HepG2 (cell line): ENCODE data around the gene CCDC57. TPM values are rescaled to one million over a fixed set of nuclear protein-coding genes. Genes with fewer than 3 reads are reported as not detected.

ENCODE experiments used
- CBX2 ChIP-seq, 2 experiments: fragments of 200-600 bp in 1 of 2; sonication (generic); formaldehyde crosslinking in 1 of 2; IDR thresholded peaks; 2 replicates each; pipeline versions ENCODE4 v1.7.0 to v1.8.1; 2018 to 2022; ENCODE audit warnings: low read depth in 2 of 2, low read length in 1 of 2, mild to moderate bottlenecking in 1 of 2, missing genetic modification reagents in 1 of 2
- CEBPZ ChIP-seq: IDR thresholded peaks from 2 replicates; pipeline ENCODE4 v1.6.1; 2012; ENCODE audit warnings: low read length, improper control_type of control experiment
- DMTF1 ChIP-seq: sonication (generic); formaldehyde crosslinking; IDR thresholded peaks from 2 replicates; pipeline ENCODE4 v1.4.0; 2020; ENCODE audit warnings: mild to moderate bottlenecking, missing genetic modification reagents
- DNMT1 ChIP-seq: sonication (generic); formaldehyde crosslinking; IDR thresholded peaks from 2 replicates; pipeline ENCODE4 v1.5.1; 2020; ENCODE audit warnings: mild to moderate bottlenecking, missing genetic modification reagents
- ELK4 ChIP-seq: sonication (generic); formaldehyde crosslinking; IDR thresholded peaks from 2 replicates; pipeline ENCODE4 v1.9.0; 2021; ENCODE audit warnings: missing genetic modification reagents, borderline replicate concordance
- GTF2F1 ChIP-seq: fragments of 150-350 bp; IDR thresholded peaks from 2 replicates; pipeline ENCODE4 v1.6.1; 2014; ENCODE audit warnings: low read length
- KLF9 ChIP-seq: IDR thresholded peaks from 2 replicates; pipeline ENCODE4 v1.6.1; 2016; ENCODE audit warnings: low read depth
- PRMT3 ChIP-seq: sonication (generic); formaldehyde crosslinking; IDR thresholded peaks from 2 replicates; pipeline ENCODE4 v1.8.1; 2022; ENCODE audit warnings: low read depth, mild to moderate bottlenecking, moderate library complexity, missing genetic modification reagents, borderline replicate concordance
- PTBP1 ChIP-seq: fragments of 200-400 bp; formaldehyde crosslinking; IDR thresholded peaks from 2 replicates; pipeline ENCODE4 v1.6.1; 2018; ENCODE audit warnings: low read length, low read depth; ENCODE audit not compliant: poor library complexity, severe bottlenecking
- STAT5B ChIP-seq: sonication (generic); formaldehyde crosslinking; IDR thresholded peaks from 2 replicates; pipeline ENCODE4 v1.4.0; 2020; ENCODE audit warnings: missing genetic modification reagents
- TMF1 ChIP-seq: sonication (generic); formaldehyde crosslinking; IDR thresholded peaks from 2 replicates; pipeline ENCODE4 v1.8.1; 2022; ENCODE audit warnings: low read depth, missing genetic modification reagents
- TSC22D2 ChIP-seq: sonication (generic); formaldehyde crosslinking; IDR thresholded peaks from 2 replicates; pipeline ENCODE4 v1.5.1; 2020; ENCODE audit warnings: missing genetic modification reagents, mild to moderate bottlenecking, borderline replicate concordance
- U2AF1 ChIP-seq: fragments of 200-400 bp; formaldehyde crosslinking; optimal IDR thresholded peaks from 2 replicates; pipeline ENCODE3; 2017; ENCODE audit warnings: mild to moderate bottlenecking, low read depth, low read length
- ZNF225 ChIP-seq: sonication (generic); formaldehyde crosslinking; IDR thresholded peaks from 2 replicates; pipeline ENCODE4 v1.4.0; 2020; ENCODE audit warnings: mild to moderate bottlenecking, missing genetic modification reagents
- ZNF317 ChIP-seq: sonication (generic); formaldehyde crosslinking; IDR thresholded peaks from 2 replicates; pipeline ENCODE4 v1.5.0; 2020; ENCODE audit warnings: mild to moderate bottlenecking, missing genetic modification reagents
- ZNF512 ChIP-seq: sonication (generic); formaldehyde crosslinking; IDR thresholded peaks from 2 replicates; pipeline ENCODE4 v1.4.0; 2020; ENCODE audit warnings: mild to moderate bottlenecking, missing genetic modification reagents
- ZNF530 ChIP-seq: sonication (generic); formaldehyde crosslinking; IDR thresholded peaks from 2 replicates; pipeline ENCODE4 v1.5.0; 2020; ENCODE audit warnings: low read depth, mild to moderate bottlenecking, missing genetic modification reagents
- ZNF576 ChIP-seq: sonication (generic); formaldehyde crosslinking; IDR thresholded peaks from 2 replicates; pipeline ENCODE4 v1.4.0; 2020; ENCODE audit warnings: mild to moderate bottlenecking, missing genetic modification reagents
- ZUFSP ChIP-seq: sonication (generic); formaldehyde crosslinking; IDR thresholded peaks from 2 replicates; pipeline ENCODE4 v1.9.0; 2021; ENCODE audit warnings: missing genetic modification reagents, mild to moderate bottlenecking, borderline replicate concordance
- polyA plus RNA-seq, 8 experiments: library from polyadenylated mRNA; depleted of rRNA in 3 of 8; stranded (reverse) in 7 of 8; unstranded in 1 of 8; fragments of >200 nt; fragmentation: Illumina TruSeq in 4 of 8; extraction: Trizol in 4 of 8; gene quantifications; 2 replicates each; pipeline versions ENCODE4 v1.2.1 to v1.2.3, GENCODE V29; 2011 to 2016; ENCODE audit warnings: low read depth in 4 of 8, missing spikeins in 1 of 8, mixed read lengths in 1 of 8; ENCODE audit not compliant: insufficient read depth in 1 of 8
- total RNA-seq, 5 experiments: library from RNA; depleted of rRNA; stranded (reverse); fragments of >200 nt; fragmentation: Illumina TruSeq; extraction: Trizol; gene quantifications; 2 replicates each; pipeline ENCODE4 v1.2.3, GENCODE V29; 2016; ENCODE audit warnings: low read depth in 1 of 5

The CCDC57 gene
- total and polyA plus RNA-seq, 2 of the 13 experiments (the other 11 are each of a cell fraction or from before 2014, with no cell fraction given) = 59.3 to 59.9 TPM

GRCh38 chr17:82228278-82228841 lies 15.7 kb upstream of the CCDC57 start (continued):
- no peak for TF ChIP-seq ZNF512
- TF ChIP-seq CEBPZ = no peak
- no peak for TF ChIP-seq U2AF1
- TF ChIP-seq DMTF1 (CRISPR knock-in tag) = no peak; the same call in 1 of the 2 replicates
- TF ChIP-seq ZUFSP (CRISPR knock-in tag) = no peak
- TF ChIP-seq ELK4 (CRISPR knock-in tag) = peak; percentile 53; the same call in 1 of the 2 replicates
- TF ChIP-seq PTBP1 = no peak
- no peak for TF ChIP-seq PRMT3 (CRISPR knock-in tag)
- no peak for TF ChIP-seq ZNF225 (CRISPR knock-in tag)
- TF ChIP-seq GTF2F1 = no peak
- TF ChIP-seq CBX2 (IDR thresholded peaks at IDR 0.05; ENCODE audit: low read depth, low read length) = no peak
- TF ChIP-seq CBX2 (CRISPR knock-in tag; IDR thresholded peaks at IDR 0.05; ENCODE audit: low read depth) = no peak
- no peak for TF ChIP-seq ZNF576 (CRISPR knock-in tag)
- no peak for TF ChIP-seq KLF9
- TF ChIP-seq ZNF530 = 0 out of 2 replicates have a peak, but pooled peaks have one; percentile 79
- no peak for TF ChIP-seq ZNF317 (CRISPR knock-in tag)
- no peak for TF ChIP-seq TMF1
- no peak for TF ChIP-seq STAT5B (CRISPR knock-in tag)
- no peak for TF ChIP-seq TSC22D2 (CRISPR knock-in tag)
- no peak for TF ChIP-seq DNMT1 (CRISPR knock-in tag)
